Stimulated activated CD8-positive, alpha-beta memory T cell treated with anti-CD3 and anti-CD28 coated beads, Interleukin-4, amount 100 ng/mL, for 48 hours (primary cell): ENCODE measurements around the gene SMC3.

ENCODE experiments used
- DNase-seq: peaks from one replicate; pipeline ENCODE4 v3.0.0-alpha.2; 2020

The SMC3 gene

DNA sequence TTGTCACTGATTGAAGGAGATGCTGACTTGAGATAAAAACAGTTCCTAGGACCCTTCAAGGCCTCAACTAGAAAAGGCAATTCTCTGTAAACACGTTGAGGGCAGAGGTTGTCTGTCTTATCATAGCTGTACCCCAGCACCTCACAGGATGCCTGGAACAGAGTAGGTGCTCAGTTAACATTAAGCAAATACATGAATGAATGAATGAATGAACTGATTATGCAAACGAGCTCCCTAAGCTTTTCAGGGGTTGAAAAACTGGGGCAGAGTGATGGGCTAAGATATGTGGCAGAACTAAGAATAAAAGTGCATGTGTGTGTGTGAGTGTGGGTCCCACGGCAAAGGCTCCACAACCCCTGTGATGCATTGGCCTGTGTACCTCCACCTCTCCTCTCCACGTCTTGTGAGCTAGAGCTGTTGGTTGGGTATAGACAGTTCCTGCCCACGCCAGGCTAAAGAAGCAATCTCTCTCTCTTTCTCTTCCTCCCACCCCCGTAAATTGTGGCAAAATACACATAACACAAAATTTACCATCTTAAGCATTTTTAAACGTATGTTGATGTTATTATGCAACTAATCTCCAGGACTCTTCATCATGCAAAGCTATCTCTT, 20.9 kb upstream of the SMC3 start:
- no peak for DNase-seq

DNA sequence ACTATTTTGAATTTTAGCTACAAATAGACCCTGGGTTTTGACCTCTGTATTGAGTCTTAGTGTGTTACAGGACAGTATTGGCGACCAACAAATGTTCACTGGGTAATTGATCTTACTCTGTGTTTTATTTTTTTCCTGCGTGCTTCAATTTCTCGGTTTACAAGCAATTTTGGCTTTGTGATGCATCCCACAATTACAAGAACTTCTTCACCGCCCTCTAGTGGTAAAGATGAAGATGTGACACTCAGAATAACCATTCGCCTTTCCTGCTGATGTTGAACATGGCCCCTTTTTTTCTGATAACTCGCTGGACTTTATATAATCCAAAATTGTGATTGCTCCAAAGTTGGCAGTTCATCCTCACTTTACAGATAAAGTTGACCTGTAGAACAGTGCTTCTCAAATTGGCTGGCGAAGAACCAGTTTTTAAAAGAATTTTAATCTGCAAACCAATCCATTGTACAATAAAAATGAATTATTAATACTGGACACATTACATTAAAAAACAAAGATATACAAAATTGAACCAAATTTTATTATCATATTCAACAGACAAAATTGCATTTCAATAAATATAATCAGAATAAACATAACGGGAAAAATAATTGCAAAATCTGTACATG, 20.2 kb upstream of the SMC3 start:
- no peak for DNase-seq

GRCh38 chr10:110548002-110548401, 19.5 kb upstream of the SMC3 start:
- DNase-seq: no peak

DNA sequence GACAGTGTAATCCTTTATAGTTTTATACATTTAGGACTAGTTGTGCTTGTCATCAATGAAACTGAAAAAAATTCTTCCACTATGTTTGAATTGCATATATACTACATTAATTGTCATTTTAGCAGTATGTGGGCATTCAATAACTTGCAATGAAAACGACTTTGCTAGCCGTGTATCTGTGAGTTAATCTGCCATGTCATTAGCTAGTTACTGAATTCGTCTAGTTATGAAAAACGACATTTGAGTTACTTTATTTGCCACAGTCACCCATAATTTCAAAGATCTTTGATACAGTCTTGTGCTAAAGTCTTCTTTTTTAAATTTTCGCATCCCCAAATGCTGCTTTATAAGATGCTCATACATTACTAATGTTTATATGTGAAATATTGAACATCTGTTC, 18.3 kb upstream of the SMC3 start:
- DNase-seq: no peak

- DNase-seq: no peak
Measured at GRCh38 chr10:110553905-110554304, 13.6 kb upstream of the SMC3 start.

- no peak for DNase-seq
Measured at GRCh38 chr10:110556296-110556695, 11.2 kb upstream of the SMC3 start.

DNA sequence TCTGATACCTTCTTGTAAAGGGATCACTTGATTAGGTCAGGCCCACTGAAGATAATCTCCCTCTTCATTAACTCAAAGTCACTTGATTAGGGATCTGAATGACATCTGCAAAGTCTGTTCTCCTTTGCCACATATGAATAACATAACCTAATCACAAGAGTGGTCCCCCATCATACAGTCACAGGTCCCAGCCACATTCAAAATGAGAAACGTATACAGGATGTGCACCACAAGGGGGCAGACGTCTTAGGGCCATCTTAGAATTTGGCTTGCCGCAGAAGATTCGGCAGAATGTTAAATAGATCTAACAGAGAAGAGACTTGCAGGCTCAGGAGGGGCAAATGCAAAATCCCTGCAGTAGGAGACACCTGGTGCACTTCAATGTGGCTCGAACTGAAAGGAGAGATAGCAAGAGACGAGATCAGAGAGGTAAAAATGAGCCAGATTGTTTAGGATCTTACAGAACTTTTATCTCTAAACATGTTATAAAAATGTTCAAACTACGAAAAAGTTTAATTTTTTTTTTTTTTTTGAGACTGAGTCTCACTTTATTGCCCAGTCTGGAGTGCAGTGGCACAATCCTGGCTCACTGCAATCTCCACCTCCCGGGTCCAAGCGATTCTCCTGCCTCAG, 10.4 kb upstream of the SMC3 start:
- peak; percentile 82 for DNase-seq

DNA sequence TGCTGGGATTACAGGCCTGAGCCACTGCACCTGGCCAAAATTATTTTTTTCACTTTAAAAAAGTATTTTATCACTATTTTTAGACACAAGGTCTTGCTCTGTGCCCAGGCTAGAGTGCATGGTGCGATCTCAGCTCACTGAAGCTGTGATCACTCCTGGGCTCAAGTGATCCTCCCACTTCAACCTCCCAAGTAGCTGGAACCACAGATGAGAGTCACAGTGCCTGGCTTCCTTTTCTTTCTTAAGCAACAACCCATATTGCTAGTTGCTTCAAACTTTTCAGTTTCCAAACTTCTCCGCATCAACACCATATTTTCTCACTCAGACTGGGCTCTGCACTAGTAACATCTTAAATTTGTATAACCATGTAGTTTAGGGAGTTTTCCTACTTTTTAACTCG, 9.5 kb upstream of the SMC3 start:
- no peak for DNase-seq

DNA sequence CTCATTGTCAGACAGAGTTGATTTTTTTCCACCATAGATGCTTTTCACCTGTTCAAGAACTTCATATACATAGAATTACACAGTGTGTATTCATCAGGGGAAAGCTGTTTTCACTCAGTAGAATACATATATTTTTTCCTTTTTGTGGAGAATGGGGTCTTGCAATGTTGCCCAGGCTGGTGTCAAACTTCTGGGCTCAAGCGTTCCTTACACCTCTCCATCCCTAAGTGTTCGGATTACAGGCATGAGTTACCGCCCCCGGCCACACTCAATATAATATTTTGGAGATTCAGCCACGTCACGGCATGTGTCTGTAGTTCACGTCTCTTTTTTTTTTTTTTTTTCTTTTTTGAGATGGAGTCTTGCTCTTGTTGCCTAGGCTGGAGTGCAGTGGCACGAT, 7.5 kb upstream of the SMC3 start:
- no peak for DNase-seq

- DNase-seq: no peak
Measured at GRCh38 chr10:110561292-110561691, 6.2 kb upstream of the SMC3 start.

DNA sequence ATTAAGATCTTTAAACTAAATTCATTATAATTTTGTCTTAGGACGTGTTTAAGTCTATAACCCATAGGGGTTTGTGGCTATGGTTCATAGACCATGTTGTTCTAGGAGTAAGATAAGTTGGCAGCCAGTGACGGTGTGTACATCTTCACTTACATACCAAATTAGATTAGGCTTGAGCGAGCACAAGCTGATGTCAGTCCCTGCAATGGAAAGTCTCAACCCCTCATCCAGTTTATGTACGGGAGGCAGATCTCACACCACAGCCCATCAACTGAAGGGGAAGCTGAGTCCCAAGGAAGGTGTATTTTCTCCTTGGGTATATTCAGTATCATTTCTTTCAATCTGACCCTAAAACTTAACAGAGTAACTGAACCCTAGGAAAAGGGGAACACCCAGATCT, 5.1 kb upstream of the SMC3 start:
- no peak for DNase-seq

DNA sequence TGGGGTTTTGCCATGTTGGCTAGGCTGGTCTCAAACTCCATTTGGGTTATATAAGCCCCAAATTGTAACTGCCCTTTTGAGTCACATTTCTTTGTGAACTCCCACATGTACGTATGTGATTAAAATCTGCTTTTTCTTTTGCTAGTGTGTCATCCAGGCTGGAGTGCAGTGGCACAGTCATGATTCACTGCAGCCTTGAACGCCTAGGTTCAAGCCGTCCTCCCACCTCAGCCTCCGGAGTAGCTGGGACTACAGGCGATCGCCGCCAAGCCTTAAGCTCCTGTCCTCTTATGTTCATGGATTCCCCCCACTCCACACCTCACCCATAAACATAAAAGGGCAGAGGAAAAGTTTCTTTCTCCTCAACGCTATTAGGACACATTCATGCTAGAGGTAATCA, 4.4 kb upstream of the SMC3 start:
- DNase-seq: no peak

GRCh38 chr10:110566472-110567200, 859 bp upstream of the SMC3 start:
- DNase-seq: no peak

GRCh38 chr10:110568055-110568735, 700 bp downstream of the SMC3 start:
- DNase-seq: peak; percentile 72

GRCh38 chr10:110569122-110569521, 1.6 kb downstream of the SMC3 start:
- DNase-seq: no peak

DNA sequence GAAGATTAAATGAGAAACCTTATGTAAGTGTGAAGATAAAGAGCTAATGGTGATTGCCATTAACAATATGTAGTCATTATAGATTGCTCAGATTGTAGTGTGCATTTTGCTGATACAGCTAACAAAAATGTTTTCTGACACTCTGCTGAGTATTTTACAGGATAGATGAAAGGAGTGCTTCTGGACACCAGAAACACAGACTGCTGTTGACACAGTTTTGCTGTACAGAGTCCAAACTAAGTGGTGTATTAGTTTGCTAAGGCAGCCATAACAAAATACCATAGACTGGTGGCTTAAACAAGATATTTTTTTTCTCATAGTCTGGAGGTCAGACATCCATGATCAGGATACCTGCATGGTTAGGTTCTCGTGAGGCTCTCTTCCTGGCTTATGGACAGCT, 2.2 kb downstream of the SMC3 start:
- no peak for DNase-seq

DNA sequence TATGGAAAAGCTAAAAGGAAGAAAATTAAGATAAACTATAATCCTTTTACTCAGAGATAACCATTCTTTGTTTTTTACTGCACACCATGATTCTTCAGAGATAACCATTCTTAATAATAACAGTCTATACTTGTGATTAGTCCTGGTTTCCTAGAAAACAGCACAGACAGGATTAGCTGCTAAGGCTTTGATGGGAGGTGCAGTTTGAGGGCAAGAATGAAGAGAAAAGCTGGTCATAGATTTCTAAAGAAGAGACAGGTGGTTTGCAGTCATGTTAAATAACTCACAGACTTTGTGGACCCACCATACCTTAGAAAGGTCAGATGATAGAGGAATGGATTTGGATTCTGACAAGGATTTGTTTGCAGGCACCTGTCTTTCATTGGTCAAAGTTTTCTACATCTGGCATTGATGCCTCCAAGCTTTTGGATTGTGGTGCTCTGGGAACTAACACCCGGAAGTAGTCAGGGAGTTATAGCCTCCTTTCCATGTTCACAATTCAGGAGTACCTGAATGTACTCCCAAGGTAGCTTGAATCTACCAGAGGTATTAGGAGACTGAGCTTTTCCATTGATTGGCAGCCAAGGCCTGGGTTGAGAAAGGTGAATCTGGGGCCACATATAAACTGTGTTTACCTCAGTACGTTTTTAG, 3.7 kb downstream of the SMC3 start:
- no peak for DNase-seq

DNA sequence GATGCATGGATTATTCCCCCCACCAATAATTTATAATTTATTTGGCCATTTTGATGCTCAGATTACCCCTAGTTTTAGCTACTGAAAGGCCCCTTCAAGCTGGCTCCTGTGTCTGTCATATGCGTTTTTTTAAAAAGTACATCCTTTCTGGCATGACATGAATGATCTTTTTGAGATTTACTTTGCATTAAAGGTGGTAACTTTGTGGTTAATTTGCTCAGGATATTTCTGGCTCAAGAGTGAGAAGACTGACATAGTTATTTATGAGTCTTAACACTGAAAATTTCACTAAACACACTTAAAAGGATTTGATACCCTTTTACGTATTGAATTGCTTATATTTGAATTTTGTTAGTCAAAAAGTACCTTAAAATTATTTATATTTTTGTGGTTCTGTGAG, 5.4 kb downstream of the SMC3 start:
- DNase-seq: no peak

- no peak for DNase-seq
Measured at GRCh38 chr10:110574420-110574819, 6.9 kb downstream of the SMC3 start.

GRCh38 chr10:110576220-110576619, 8.7 kb downstream of the SMC3 start:
- no peak for DNase-seq

DNA sequence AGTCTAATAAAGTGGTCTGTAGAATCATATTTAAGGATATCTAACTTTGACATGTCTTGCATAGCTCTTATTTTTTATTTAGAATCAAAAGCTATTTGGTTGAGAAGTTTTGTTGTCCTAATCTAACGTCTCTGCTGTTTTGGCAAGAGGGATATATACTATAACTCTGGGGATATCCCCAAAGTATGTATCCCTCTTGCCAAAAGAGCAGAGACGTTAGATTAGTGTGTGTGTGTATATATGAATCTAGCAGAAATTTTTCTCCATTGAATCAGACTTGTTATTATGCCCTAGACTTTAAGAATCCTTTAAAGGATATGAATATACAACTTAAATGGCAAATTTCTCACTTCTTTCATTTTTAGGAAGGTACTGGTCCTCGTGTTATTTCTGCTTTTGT, 9.6 kb downstream of the SMC3 start:
- DNase-seq: no peak

DNA sequence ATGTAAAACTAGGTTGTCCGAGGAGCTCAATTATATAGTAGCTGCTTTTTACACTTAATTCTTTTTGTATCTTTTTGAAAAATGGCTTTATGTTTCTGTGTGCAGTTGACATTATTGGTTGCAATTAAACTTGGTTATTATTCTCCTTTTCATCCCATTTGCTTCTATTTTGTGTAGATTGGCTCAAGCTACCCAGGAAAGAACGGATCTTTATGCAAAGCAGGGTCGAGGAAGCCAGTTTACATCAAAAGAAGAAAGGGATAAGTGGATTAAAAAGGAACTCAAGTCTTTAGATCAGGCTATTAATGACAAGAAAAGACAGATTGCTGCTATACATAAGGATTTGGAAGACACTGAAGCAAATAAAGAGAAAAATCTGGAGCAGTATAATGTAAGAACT, 16.5 kb downstream of the SMC3 start:
- no peak for DNase-seq

DNA sequence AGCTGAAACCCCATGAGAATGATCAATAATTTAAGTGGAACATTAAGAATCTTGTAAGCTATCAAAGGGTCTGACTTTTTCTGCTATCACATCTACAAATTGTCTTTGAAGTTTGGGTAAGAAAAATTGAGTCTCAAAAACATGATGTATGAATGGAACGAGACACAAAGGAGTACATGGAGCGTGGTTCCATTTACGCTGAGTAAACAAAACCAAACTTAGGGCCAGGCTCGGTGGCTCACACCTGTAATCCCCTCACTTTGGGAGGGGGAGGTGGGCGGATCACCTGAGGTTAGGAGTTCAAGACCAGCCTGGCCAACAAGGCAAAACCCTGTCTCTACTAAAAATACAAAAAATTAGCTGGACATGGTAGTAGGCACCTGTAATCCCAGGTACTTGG, 24.3 kb downstream of the SMC3 start:
- no peak for DNase-seq
